Panc1 (cell line): ENCODE results near the gene SASH3.

ENCODE experiments used
- CTCF ChIP-seq: fragments of 450-650 bp; IDR thresholded peaks from 2 replicates; pipeline ENCODE4 v1.5.1; 2017; ENCODE audit warnings: mild to moderate bottlenecking
- POLR2AphosphoS5 ChIP-seq: IDR thresholded peaks from 2 replicates; pipeline ENCODE4 v1.6.1; 2012; ENCODE audit warnings: mild to moderate bottlenecking, low read depth, low read length, moderate library complexity
- REST ChIP-seq, 2 experiments: IDR thresholded peaks; 2 replicates each; pipeline ENCODE4 v1.6.1; 2011 to 2012; ENCODE audit warnings: low read depth in 2 of 2, control low read depth in 1 of 2, low read length in 1 of 2, mild to moderate bottlenecking in 1 of 2, moderate library complexity in 1 of 2; ENCODE audit not compliant: insufficient read depth in 1 of 2
- SIN3A ChIP-seq: IDR thresholded peaks from 2 replicates; pipeline ENCODE4 v1.6.1; 2012; ENCODE audit warnings: low read depth, mild to moderate bottlenecking, low read length, moderate library complexity, borderline replicate concordance; ENCODE audit not compliant: insufficient read depth
- TCF7L2 ChIP-seq: IDR thresholded peaks from 2 replicates; pipeline ENCODE4 v1.6.1; 2011; ENCODE audit warnings: mild to moderate bottlenecking, low read depth, low read length, inconsistent platforms

GRCh38 chrX:129732857-129733256, 46.9 kb upstream of the SASH3 start:
- no peak for TF ChIP-seq CTCF
- TF ChIP-seq TCF7L2, result no peak
- TF ChIP-seq SIN3A, result no peak
- TF ChIP-seq REST (IDR thresholded peaks at IDR 0.05; ENCODE audit: insufficient read depth in 1 of 2, low read depth in 2 of 2, low read length in 1 of 2), result no peak
- TF ChIP-seq POLR2AphosphoS5, result no peak
